ENCODE data around the gene NAV1.

- TF ChIP-seq CTCF (IDR thresholded peaks at IDR 0.05; ENCODE audit: low read depth, low read length, missing input control) (no peak), JUND (IDR thresholded peaks at IDR 0.05) (no peak), MAX (IDR thresholded peaks at IDR 0.05) (no peak), REST (IDR thresholded peaks at IDR 0.05) (no peak), GABPA (IDR thresholded peaks at IDR 0.05 in 1 of 2, conservative IDR thresholded peaks at IDR 0.05 in 1 of 2) (no peak), HNF4G (IDR thresholded peaks at IDR 0.05) (no peak), RAD21 (IDR thresholded peaks at IDR 0.05) (no peak), ZBTB33 (IDR thresholded peaks at IDR 0.05) (no peak), NR2F2 (IDR thresholded peaks at IDR 0.05) (no peak), YY1 (IDR thresholded peaks at IDR 0.05) (no peak)
Observed at GRCh38 chr1:201497935-201498509, 40.9 kb upstream of the NAV1 start.
